Right lobe of liver (tissue), 4 donors: ENCODE data around the gene RANBP3.

Experiments used
- CTCF ChIP-seq, 4 donors: fragments of 200-600 bp in 3 of 4; fragments of 450-650 bp in 1 of 4; IDR thresholded peaks; one replicate each; pipeline versions ENCODE4 v1.5.1 to v1.8.0; 2016 to 2022; ENCODE audit warnings: antibody characterized with exemption in 4 of 4, mild to moderate bottlenecking in 2 of 4
- POLR2A ChIP-seq: fragments of 450-650 bp; IDR thresholded peaks from one replicate; pipeline ENCODE4 v1.6.1; 2017; ENCODE audit warnings: antibody characterized with exemption, mild to moderate bottlenecking
- donor health status: DM: no; HTN: no; CAD: no.
- donor health status: DM: no; HTN: no; CAD: no.
- donor health status: DM: no; HTN: yes; CAD: no.

DNA sequence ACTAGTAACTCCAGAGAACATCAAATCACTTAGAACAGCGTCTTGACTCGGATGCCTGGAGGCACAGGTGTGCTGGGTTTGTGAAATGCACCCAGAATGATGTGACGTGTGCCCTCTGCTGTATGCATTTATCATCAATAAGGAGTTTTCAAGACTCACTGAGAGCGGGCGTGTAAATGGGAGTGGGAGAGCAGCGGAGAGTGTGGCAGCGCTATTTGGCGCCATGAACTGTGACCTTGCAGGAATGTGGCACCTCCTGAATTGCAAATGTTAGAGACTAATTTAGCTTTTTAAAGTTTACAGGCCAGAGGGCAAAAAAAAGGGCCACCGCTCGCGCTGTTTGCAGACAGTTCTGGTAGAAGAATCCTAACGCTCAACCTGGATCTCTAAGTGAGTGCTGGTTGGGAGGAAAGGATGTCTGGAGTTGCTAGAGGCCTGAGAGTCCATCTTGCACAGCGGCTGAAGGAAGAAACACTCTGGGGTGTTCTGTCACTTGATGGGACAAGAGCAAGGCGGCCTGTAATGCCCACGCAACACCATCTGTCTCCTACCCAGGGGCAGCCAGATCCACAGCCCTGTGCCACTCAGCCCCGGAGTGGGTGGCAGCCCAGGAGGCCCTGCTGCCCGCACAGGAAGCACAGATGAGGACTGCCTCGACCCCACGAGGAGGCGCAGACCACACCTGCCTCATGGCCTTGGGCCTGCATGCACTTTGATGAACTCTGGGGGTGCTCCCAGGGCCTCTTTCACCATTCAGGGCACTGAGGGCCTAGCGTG, 19.7 kb downstream of the RANBP3 start:
- TF ChIP-seq CTCF (IDR thresholded peaks at IDR 0.05) = no peak
- no peak for TF ChIP-seq POLR2A
